Daoy (cell line): ENCODE results near the gene MVK. TPM values are rescaled to one million over a fixed set of nuclear protein-coding genes. Genes with fewer than 3 reads are reported as not detected.

ENCODE experiments used
- DNase-seq: peaks from one replicate; pipeline ENCODE4 v3.0.0-alpha.2; 2015; ENCODE audit warnings: low read depth
- total RNA-seq: library from RNA; depleted of rRNA; stranded (reverse); fragments of >200 nt; shearing (Covaris generic); gene quantifications from 2 replicates; pipeline ENCODE4 v1.2.3, GENCODE V29; 2014

MVK gene
- total RNA-seq, 1 experiment from 2014 or later = 23.6 TPM

GRCh38 chr12:109566424-109566823, 7.2 kb upstream of the MVK start:
- DNase-seq = no peak

- no peak for DNase-seq
Observed at GRCh38 chr12:109567296-109567695, 6.3 kb upstream of the MVK start.

GRCh38 chr12:109567967-109568366, 5.6 kb upstream of the MVK start:
- no peak for DNase-seq

- no peak for DNase-seq
Observed at GRCh38 chr12:109568486-109568885, 5.1 kb upstream of the MVK start.

- no peak for DNase-seq
Observed at GRCh38 chr12:109571773-109572505, 1.7 kb upstream of the MVK start.

GRCh38 chr12:109572506-109572845, 1.1 kb upstream of the MVK start:
- DNase-seq = no peak

- no peak for DNase-seq
Observed at GRCh38 chr12:109573914-109574244, 285 bp downstream of the MVK start.

- no peak for DNase-seq
Observed at GRCh38 chr12:109575683-109576082, 2.1 kb downstream of the MVK start.

GRCh38 chr12:109577311-109577710, 3.7 kb downstream of the MVK start:
- no peak for DNase-seq

- DNase-seq = no peak
Observed at GRCh38 chr12:109578330-109578927, 4.8 kb downstream of the MVK start.

- DNase-seq = no peak
Observed at GRCh38 chr12:109579639-109580038, 6.0 kb downstream of the MVK start.

- DNase-seq = no peak
Observed at GRCh38 chr12:109580272-109580671, 6.7 kb downstream of the MVK start.

- no peak for DNase-seq
Observed at GRCh38 chr12:109580684-109581333, 7.2 kb downstream of the MVK start.

- DNase-seq = no peak
Observed at GRCh38 chr12:109581334-109581691, 7.7 kb downstream of the MVK start.

GRCh38 chr12:109581856-109582255, 8.3 kb downstream of the MVK start:
- DNase-seq = no peak

GRCh38 chr12:109582636-109583035, 9.0 kb downstream of the MVK start:
- no peak for DNase-seq

- DNase-seq = no peak
Observed at GRCh38 chr12:109583733-109584132, 10.1 kb downstream of the MVK start.

GRCh38 chr12:109586385-109587296, 13.0 kb downstream of the MVK start:
- no peak for DNase-seq

- no peak for DNase-seq
Observed at GRCh38 chr12:109587921-109588320, 14.3 kb downstream of the MVK start.

GRCh38 chr12:109588461-109589239, 15.1 kb downstream of the MVK start:
- DNase-seq = no peak

GRCh38 chr12:109589240-109589590, 15.6 kb downstream of the MVK start:
- DNase-seq = no peak
